Measurements from ENCODE around the gene CD7. TPM values are rescaled to one million over a fixed set of nuclear protein-coding genes. Genes with fewer than 3 reads are reported as not detected.

The CD7 gene
- total RNA-seq, 1 donor from 2014 or later, result 0.64 TPM

- intact Hi-C loops (cut with micrococcal nuclease), result no loop called here
- ATAC-seq, result no peak
- no peak for DNase-seq
These were observed 14.0 kb upstream of the CD7 start for GRCh38 chr17:82331345-82331939.

- DNase-seq (peak; percentile 52), ATAC-seq (no peak)
- intact Hi-C loops (cut with micrococcal nuclease), result no loop called here
These were observed 13.2 kb upstream of the CD7 start for GRCh38 chr17:82330322-82331239.

GRCh38 chr17:82329683-82330321 is 12.4 kb upstream of the CD7 start:
- no peak for DNase-seq
- intact Hi-C loops (cut with micrococcal nuclease), result no loop called here

GRCh38 chr17:82328994-82329507 is 11.6 kb upstream of the CD7 start:
- no peak for ATAC-seq
- intact Hi-C loops (cut with micrococcal nuclease), result no loop called here
- no peak for DNase-seq

More at GRCh38 chr17:82329683-82330321, 12.4 kb upstream of the CD7 start:
- no peak for ATAC-seq

GRCh38 chr17:82328141-82328993 is 11.0 kb upstream of the CD7 start:
- intact Hi-C loops (cut with micrococcal nuclease), result no loop called here
- no peak for DNase-seq
- ATAC-seq, result no peak

GRCh38 chr17:82327757-82328140 is 10.3 kb upstream of the CD7 start:
- intact Hi-C loops (cut with micrococcal nuclease), result no loop called here
- DNase-seq (no peak), ATAC-seq (no peak)

GRCh38 chr17:82327289-82327688 is 9.9 kb upstream of the CD7 start:
- ATAC-seq (no peak), DNase-seq (no peak)
- intact Hi-C loops (cut with micrococcal nuclease), result no loop called here

- DNase-seq, result no peak
- intact Hi-C loops (cut with micrococcal nuclease), result no loop called here
- ATAC-seq, result no peak
These were observed 8.1 kb upstream of the CD7 start for GRCh38 chr17:82325286-82326180.

GRCh38 chr17:82324566-82325285 is 7.3 kb upstream of the CD7 start:
- DNase-seq (no peak), ATAC-seq (no peak)
- intact Hi-C loops (cut with micrococcal nuclease), result no loop called here

GRCh38 chr17:82323514-82324234 is 6.3 kb upstream of the CD7 start:
- DNase-seq, result no peak
- intact Hi-C loops (cut with micrococcal nuclease), result no loop called here
- ATAC-seq, result no peak

GRCh38 chr17:82322526-82323453 is 5.4 kb upstream of the CD7 start:
- ATAC-seq (no peak), DNase-seq (no peak)
- intact Hi-C loops (cut with micrococcal nuclease), result no loop called here

GRCh38 chr17:82321947-82322466 is 4.6 kb upstream of the CD7 start:
- intact Hi-C loops (cut with micrococcal nuclease), result no loop called here
- ATAC-seq (no peak), DNase-seq (no peak)

- ATAC-seq, result peak; percentile 65
- peak; percentile 66 for DNase-seq
- intact Hi-C loops (cut with micrococcal nuclease), result no loop called here
These were observed 3.8 kb upstream of the CD7 start for GRCh38 chr17:82320956-82321927.

GRCh38 chr17:82320140-82320840 is 2.9 kb upstream of the CD7 start:
- ATAC-seq, result no peak
- intact Hi-C loops (cut with micrococcal nuclease), result no loop called here
- no peak for DNase-seq
